ENCODE measurements around the gene PTPN4. TPM values are rescaled to one million over a fixed set of nuclear protein-coding genes. Genes with fewer than 3 reads are reported as not detected.

PTPN4 gene
- total and polyA plus RNA-seq, 4 donors, result 4.2 to 70.7 (median 27.0) TPM

DNA sequence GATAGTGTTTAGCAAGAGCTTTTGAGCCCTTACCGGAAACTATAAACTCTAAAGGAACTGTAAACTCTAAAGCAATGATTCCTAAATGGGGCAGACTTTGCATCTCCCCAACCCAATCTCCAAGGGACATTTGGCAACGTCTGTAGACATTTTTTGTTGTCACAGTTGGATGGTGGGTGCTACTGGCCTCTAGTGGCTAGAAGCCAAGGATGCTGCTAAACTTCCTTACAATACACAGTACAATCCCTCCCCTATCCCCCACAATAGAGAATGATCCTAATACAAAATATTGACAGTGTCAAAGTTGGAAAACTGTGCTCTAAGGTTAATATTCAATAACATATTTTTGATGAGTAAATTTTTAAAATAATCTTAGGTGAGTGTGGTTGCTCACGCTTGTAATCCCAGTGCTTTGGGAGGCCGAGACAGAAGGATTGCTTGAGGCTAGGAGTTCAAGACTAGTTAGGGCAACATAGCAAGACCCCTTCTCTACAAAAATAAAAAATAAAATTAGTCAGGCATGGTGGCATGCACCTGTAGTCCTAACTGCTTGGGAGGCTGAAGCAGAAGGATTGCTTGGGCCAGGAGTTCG lies 66.7 kb downstream of the PTPN4 start:
- ATAC-seq (ENCODE audit: insufficient read depth, low FRiP score), result no peak
- H3K27me3 ChIP-seq (ENCODE audit: control insufficient read depth in 3 of 3, insufficient read depth in 3 of 3, low read length in 2 of 3), result no peaks in the 10 kb centered on the region
- 76% methylated on average over 5 of the region's 5 CpGs for WGBS, 2 donors
- H3K27ac ChIP-seq (ENCODE audit: low read depth in 1 of 2, low read length in 1 of 2), result no peak overlapping the region
- no peak overlapping the region for H3K9ac ChIP-seq (ENCODE audit: insufficient read depth in 1 of 2, low read length in 2 of 2)
- peaks cover 0 to 2% (median 0%) of the 10 kb centered on the region in 4 donors for H3K9me3 ChIP-seq (ENCODE audit: control insufficient read depth in 4 of 4, insufficient read depth in 3 of 4, low read length in 3 of 4)
- no peaks in the 10 kb centered on the region for H3K36me3 ChIP-seq (ENCODE audit: control insufficient read depth in 4 of 4, insufficient read depth in 4 of 4, low read length in 4 of 4)
- H3K4me1 ChIP-seq (ENCODE audit: control insufficient read depth in 5 of 5, insufficient read depth in 5 of 5, low read length in 5 of 5), result peaks cover 0 to 3% (median 0%) of the 10 kb centered on the region in 5 donors
- TF ChIP-seq, protein P1, sequence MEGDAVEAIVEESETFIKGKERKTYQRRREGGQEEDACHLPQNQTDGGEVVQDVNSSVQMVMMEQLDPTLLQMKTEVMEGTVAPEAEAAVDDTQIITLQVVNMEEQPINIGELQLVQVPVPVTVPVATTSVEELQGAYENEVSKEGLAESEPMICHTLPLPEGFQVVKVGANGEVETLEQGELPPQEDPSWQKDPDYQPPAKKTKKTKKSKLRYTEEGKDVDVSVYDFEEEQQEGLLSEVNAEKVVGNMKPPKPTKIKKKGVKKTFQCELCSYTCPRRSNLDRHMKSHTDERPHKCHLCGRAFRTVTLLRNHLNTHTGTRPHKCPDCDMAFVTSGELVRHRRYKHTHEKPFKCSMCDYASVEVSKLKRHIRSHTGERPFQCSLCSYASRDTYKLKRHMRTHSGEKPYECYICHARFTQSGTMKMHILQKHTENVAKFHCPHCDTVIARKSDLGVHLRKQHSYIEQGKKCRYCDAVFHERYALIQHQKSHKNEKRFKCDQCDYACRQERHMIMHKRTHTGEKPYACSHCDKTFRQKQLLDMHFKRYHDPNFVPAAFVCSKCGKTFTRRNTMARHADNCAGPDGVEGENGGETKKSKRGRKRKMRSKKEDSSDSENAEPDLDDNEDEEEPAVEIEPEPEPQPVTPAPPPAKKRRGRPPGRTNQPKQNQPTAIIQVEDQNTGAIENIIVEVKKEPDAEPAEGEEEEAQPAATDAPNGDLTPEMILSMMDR (IDR thresholded peaks at IDR 0.05; ENCODE audit: control extremely low read depth, extremely low read depth), result peak; percentile 25
- no peak overlapping the region for H3K4me3 ChIP-seq
- peak; percentile 39 to 53 (median 46) for DNase-seq

DNA sequence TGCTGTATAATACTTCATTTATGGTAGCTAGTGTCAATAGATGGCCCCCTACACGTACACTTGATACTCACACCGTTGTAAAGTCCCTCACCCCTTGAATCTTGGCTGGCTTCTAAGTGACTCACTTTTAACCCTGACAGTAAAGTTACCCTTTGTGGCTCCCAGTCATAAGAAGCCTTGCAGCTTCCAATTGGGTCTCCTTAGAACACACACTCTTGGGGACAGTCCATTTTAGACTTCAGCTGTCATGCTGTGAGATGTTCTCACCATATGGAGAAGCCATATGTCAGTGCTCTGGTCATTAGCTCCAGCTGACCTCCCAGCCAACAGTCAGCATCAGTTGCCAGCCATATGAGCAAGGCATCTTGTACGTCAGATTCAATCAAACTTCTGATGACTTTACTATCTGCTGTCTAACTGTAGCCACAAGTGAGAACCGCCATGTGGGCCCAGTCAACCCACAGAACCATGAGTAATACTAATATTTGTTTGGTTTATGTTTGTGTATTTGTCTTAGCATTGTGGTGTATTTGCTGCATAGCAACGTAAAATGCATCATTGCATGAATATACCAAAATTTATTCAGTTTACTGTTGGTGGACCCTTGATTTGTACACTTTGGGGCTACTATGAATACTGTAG lies 68.3 kb downstream of the PTPN4 start:
- no peaks in the 10 kb centered on the region for H3K36me3 ChIP-seq (ENCODE audit: control insufficient read depth in 4 of 4, insufficient read depth in 4 of 4, low read length in 4 of 4)
- H3K4me3 ChIP-seq, result no peak overlapping the region
- WGBS, 2 donors, result 75 to 82% methylated on average over 5 of the region's 5 CpGs
- DNase-seq (no peak), ATAC-seq (ENCODE audit: insufficient read depth, low FRiP score) (no peak)
- TF ChIP-seq, protein P1 (IDR thresholded peaks at IDR 0.05; ENCODE audit: control extremely low read depth, extremely low read depth), result no peak
- H3K4me1 ChIP-seq (ENCODE audit: control insufficient read depth in 5 of 5, insufficient read depth in 5 of 5, low read length in 5 of 5), result peaks cover 0 to 3% (median 0%) of the 10 kb centered on the region in 5 donors
- peaks cover 0 to 2% (median 0%) of the 10 kb centered on the region in 4 donors for H3K9me3 ChIP-seq (ENCODE audit: control insufficient read depth in 4 of 4, insufficient read depth in 3 of 4, low read length in 3 of 4)
- H3K27ac ChIP-seq (ENCODE audit: low read depth in 1 of 2, low read length in 1 of 2), result no peak overlapping the region
- H3K27me3 ChIP-seq (ENCODE audit: control insufficient read depth in 3 of 3, insufficient read depth in 3 of 3, low read length in 2 of 3), result no peaks in the 10 kb centered on the region
- H3K9ac ChIP-seq (ENCODE audit: insufficient read depth in 1 of 2, low read length in 2 of 2), result no peak overlapping the region

DNA sequence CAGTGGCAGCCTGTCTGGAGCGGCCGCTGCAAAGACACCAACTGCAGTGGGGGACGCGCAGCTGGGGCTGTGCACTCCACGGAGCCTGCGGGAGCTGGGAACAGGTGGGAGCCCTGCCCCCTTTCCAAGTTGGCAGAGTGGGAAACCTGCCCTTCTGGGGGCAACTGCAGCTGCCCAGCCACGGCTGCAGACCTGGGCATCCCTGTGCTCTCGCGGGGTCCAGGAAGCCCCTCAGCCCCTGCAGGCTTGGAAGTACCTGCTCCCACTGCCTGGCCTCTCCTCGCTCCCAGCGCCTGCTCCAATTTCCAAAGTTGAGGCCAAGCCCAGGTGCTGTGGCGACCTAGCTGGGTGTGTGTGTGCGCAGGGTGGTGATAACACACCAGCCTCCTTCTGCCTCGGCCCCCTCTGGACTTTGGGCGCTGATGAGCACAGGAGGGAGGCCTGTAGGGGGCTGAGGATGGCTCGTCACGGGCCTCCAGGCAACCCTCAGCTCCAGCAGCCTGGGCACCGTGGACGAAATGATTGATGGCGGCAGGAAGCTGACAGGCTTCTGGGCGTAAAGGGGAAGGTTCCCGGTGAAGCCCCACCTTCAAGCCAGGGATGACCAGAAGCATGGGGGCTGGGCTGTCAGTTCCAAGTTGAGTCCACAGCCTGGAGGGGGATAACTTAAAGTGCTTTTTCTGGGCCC lies 76.9 kb downstream of the PTPN4 start:
- DNase-seq (no peak), ATAC-seq (ENCODE audit: insufficient read depth, low FRiP score) (no peak)
- no peaks in the 10 kb centered on the region for H3K9me3 ChIP-seq (ENCODE audit: control insufficient read depth in 4 of 4, insufficient read depth in 3 of 4, low read length in 3 of 4)
- no peak overlapping the region for H3K4me3 ChIP-seq
- H3K27me3 ChIP-seq (ENCODE audit: control insufficient read depth in 3 of 3, insufficient read depth in 3 of 3, low read length in 2 of 3), result no peaks in the 10 kb centered on the region
- peaks cover 0 to 4% (median 0%) of the 10 kb centered on the region in 5 donors for H3K4me1 ChIP-seq (ENCODE audit: control insufficient read depth in 5 of 5, insufficient read depth in 5 of 5, low read length in 5 of 5)
- WGBS, 2 donors, result 91% methylated on average over 22 of the region's 22 CpGs
- no peak overlapping the region for H3K9ac ChIP-seq (ENCODE audit: insufficient read depth in 1 of 2, low read length in 2 of 2)
- no peak overlapping the region for H3K27ac ChIP-seq (ENCODE audit: low read depth in 1 of 2, low read length in 1 of 2)
- TF ChIP-seq, protein P1 (IDR thresholded peaks at IDR 0.05; ENCODE audit: control extremely low read depth, extremely low read depth), result no peak
- no peaks in the 10 kb centered on the region for H3K36me3 ChIP-seq (ENCODE audit: control insufficient read depth in 4 of 4, insufficient read depth in 4 of 4, low read length in 4 of 4)
